Activated T-helper 1 cell treated with Interleukin-2 at 50 U/mL for 16 hours (primary cell): Measurements from ENCODE around the gene TMEM126B.

Source experiments
- DNase-seq: peaks from one replicate; pipeline ENCODE4 v3.0.0-alpha.2; 2020; ENCODE audit warnings: low read depth

TMEM126B gene

GRCh38 chr11:85682330-85683305 is 54.2 kb downstream of the TMEM126B start:
- DNase-seq: peak; percentile 21

GRCh38 chr11:85685125-85685819 is 56.9 kb downstream of the TMEM126B start:
- DNase-seq: no peak

GRCh38 chr11:85685820-85686459 is 57.5 kb downstream of the TMEM126B start, which contains the start of gene CCDC89:
Gene CCDC89, minus strand, starts transcription at chr11:85686195. Its CDS starts 65 bp downstream, at chr11:85686130.
- DNase-seq: no peak
